ENCODE results near the gene KRT4.

KRT4 gene

GRCh38 chr12:52821826-52822660 lies 8.1 kb upstream of the KRT4 start:
- DNase-seq: no peak

- no peak for DNase-seq
Measured at GRCh38 chr12:52821071-52821730, 7.3 kb upstream of the KRT4 start.

- no peak for DNase-seq
Measured at GRCh38 chr12:52820521-52820920, 6.6 kb upstream of the KRT4 start.

- no peak for DNase-seq
Measured at GRCh38 chr12:52819731-52820510, 6.0 kb upstream of the KRT4 start.

GRCh38 chr12:52818887-52819420 lies 5.0 kb upstream of the KRT4 start:
- DNase-seq: no peak

- DNase-seq: no peak
Measured at GRCh38 chr12:52818388-52818787, 4.5 kb upstream of the KRT4 start.

- no peak for DNase-seq
Measured at GRCh38 chr12:52817699-52818238, 3.9 kb upstream of the KRT4 start.

- DNase-seq: no peak
Measured at GRCh38 chr12:52817003-52817698, 3.2 kb upstream of the KRT4 start.

GRCh38 chr12:52815676-52816588 lies 2.0 kb upstream of the KRT4 start:
- DNase-seq: no peak

GRCh38 chr12:52815161-52815560 lies 1.2 kb upstream of the KRT4 start:
- DNase-seq: no peak

GRCh38 chr12:52814710-52815155 lies 817 bp upstream of the KRT4 start:
- DNase-seq: no peak

GRCh38 chr12:52813203-52813819 lies 605 bp downstream of the KRT4 start:
- no peak for DNase-seq

GRCh38 chr12:52812749-52813148 lies 1.2 kb downstream of the KRT4 start:
- no peak for DNase-seq

- DNase-seq: no peak
Measured at GRCh38 chr12:52812073-52812400, 1.9 kb downstream of the KRT4 start.

GRCh38 chr12:52811191-52812072 lies 2.5 kb downstream of the KRT4 start:
- no peak for DNase-seq

- DNase-seq: no peak
Measured at GRCh38 chr12:52810554-52810953, 3.4 kb downstream of the KRT4 start.

- no peak for DNase-seq
Measured at GRCh38 chr12:52809166-52809565, 4.8 kb downstream of the KRT4 start.

GRCh38 chr12:52808573-52809160 lies 5.2 kb downstream of the KRT4 start:
- DNase-seq: no peak
